ENCODE results near the gene NFIA.
A peak's percentile ranks its signal among the peaks of the same experiment; 100 is the strongest.

NFIA gene

DNA sequence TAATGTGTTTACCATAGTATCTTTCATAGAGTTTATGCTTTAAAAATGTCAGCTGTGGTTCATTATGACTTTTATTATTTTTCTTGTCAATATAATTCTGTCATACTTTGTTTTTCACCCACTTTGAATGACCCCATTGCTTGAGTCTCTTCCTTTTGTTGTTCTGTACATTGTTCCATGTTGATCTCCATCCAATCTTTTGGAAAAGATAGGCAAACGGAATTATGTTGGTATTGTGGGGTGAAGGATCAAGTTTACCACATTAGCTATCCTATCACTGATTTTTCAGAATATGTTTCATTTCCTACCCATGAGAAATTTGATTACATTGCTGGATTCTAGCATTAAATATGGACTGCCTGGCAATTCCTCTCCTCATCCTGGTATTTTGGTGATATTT is 196.6 kb downstream of the NFIA start:
- no peak for DNase-seq

- no peak for DNase-seq
Observed at GRCh38 chr1:61279570-61279969, 197.2 kb downstream of the NFIA start.

DNA sequence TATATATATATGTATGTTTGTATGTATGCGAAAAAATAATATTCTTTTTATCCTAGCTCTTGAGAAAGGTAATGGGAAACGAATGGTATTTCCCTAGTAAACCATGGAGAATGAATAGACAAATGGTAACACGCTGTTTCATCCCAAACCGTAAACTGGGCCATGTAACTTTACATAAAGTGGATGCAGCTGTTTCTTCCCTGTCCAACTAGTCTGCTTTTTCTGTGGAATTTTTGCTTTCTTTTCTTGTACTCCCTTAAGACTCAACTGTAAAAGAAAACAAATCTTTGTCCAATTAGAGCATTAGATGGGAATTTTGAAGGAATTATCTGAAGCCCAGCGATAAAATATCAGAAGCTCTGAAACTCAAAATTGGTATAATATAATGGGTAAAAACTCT is 198.1 kb downstream of the NFIA start:
- no peak for DNase-seq

GRCh38 chr1:61282387-61282786 is 200.0 kb downstream of the NFIA start:
- no peak for DNase-seq

- no peak for DNase-seq
Observed at GRCh38 chr1:61284248-61284854, 202.0 kb downstream of the NFIA start.

DNA sequence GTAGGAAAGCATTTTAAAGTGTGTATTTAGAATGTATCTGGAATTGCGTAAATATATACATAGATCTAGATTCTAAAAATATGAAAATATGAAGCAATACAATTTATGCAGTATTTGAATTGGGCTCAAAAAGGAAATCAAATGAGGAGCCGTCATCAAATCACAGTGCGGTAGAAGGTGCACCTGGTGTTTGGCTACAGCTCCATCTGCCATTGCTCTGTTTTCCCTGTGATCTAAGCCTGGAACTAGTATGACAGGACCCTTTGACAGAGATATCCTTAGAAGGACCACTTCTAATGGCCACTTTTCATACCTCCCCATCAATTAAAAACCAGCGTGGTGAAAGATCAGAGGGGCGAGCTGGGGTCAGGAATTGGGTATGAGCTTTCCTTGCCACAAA is 202.6 kb downstream of the NFIA start:
- no peak for DNase-seq

DNA sequence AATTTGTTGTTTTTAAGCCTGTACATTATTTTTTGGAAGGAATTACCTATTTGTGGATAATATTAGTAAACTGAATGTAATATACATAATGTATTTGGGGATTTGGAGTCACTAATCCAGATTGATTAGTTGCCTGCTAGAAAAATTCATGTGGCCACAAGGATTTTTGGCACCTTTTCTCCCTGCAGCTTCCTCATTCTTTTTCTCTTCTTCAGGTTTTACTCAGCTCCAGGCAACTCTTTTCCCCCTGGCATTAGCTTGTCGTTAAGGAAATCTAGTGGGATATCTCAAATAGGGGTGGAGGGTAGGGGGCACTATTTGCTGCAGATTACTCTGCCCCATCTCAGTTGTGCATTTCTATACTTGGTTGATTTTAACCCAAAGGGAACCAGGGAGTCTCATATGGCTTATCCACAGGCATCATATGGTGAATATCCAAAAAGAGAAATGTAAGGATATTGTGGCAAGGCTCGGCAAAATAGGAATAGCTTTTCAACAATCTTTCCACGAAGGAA is 203.1 kb downstream of the NFIA start:
- no peak for DNase-seq

DNA sequence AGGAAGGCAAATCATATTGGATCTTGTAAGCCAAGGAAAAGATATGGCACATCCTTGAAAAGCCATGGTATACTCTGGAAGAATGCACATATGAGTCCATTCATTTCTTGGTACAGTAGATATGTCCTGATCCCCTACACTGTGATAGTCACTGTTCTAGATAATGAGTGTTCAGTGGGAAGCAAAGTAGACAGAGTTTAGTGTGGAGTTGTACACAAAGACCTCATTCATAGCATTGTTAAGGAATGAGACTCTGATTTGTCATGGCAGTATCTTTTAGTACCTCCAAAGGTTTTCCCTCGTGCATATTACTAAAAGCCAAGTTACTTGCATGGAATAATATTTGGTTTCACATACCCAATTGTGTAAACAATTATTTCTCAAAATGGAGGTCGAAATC is 204.7 kb downstream of the NFIA start:
- no peak for DNase-seq

DNA sequence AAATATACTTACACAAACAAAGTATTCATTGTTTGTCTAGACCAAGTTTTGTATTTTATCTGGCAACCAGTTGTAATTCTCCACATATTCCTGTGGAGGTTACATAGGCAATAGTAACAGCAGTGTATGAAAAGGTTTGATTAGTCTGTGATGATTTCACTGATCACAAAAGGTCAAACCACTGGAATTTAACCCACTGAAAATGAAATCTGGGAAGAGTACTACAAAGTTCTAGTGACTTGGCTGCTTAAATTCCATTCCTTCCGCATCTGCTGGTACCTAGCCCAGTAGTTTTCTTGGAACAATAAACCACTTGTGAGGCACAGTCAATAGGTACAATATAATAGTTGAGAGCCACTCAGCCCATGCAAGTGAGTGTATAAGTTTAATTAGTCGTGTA is 205.4 kb downstream of the NFIA start:
- no peak for DNase-seq

GRCh38 chr1:61289232-61290098 is 207.1 kb downstream of the NFIA start:
- no peak for DNase-seq

DNA sequence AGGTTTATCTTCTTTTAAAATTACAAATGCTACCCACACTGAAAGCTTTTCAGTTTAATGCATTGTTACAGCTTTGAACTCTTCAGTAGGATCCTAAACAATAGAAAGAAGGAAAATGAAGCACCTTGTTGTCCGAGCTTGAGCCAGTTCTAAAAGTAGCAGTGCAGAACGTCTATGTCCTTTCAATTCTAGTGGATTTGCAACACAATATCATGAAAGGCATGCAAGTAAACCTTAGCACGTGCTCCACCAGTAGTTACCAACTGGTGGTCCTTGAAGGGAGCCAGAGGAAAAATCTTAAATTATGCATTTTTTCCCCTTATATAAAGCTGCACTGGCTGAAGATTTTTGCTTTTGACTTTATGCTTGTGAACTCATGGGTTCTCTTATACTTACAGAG is 208.2 kb downstream of the NFIA start:
- no peak for DNase-seq

GRCh38 chr1:61293197-61293596 is 210.8 kb downstream of the NFIA start:
- DNase-seq: no peak

DNA sequence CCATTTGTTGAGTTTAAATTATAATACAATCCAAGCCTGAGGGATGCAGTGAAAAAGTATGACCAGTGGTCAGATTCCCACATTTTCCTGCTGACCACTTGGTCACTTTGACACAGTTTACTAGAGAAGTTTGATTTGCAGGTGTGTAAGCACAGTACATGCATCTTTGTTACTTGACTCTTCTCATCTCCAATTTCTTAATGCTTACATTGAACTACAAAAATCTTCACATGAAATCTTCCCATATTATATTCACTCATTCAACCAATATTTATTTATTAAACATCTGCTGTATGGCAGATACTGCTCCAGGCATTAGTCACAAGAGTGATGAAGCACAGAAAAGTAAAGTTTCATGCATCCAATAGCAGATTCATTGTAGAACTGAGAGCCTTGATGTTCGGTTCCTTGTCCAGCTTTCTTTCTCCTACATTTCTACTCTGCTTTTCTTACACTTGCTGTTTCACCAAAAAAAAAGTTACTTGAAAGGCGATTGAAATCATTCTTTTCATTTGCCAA is 211.7 kb downstream of the NFIA start:
- DNase-seq: no peak

DNA sequence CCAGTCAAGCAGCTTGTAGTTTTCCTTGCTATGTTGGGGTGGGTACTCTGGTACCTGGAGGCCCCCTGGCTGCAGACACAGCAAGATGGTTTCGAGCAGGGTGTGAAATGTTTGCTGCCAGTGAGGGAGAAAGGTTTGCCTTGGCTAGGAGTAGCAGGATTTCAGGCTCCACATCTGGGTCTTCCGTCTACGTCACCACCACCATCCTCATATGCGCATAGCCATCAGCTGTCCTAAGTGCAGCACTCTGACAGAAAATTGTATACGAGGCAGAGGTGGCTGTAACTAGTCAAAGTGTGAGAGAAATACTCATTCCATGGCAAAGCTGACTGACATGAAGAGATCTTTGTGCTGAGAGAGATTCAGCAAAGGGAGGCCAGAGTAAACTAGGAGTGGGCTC is 212.6 kb downstream of the NFIA start:
- no peak for DNase-seq

GRCh38 chr1:61295818-61296537 is 213.6 kb downstream of the NFIA start:
- no peak for DNase-seq

GRCh38 chr1:61297887-61298286 is 215.5 kb downstream of the NFIA start:
- DNase-seq: no peak

DNA sequence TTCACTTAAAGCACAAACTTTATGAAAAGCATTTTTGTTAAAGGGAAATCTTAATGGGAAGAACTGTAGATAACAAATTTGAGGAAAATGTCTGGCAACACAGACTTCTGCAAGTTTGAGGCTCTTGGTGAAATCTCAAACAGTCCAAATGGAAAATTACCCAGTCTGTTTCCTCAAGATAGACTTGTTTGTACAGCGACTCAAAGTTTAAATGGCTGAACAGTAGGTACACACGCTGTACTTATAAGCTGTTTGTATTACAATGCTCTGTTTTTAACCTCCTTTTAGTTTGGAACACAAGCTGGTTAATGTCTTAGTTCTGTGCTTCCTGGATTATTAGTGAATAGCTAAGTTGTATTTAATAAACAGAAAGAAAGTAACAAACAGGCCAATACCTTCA is 217.1 kb downstream of the NFIA start:
- no peak for DNase-seq

- no peak for DNase-seq
Observed at GRCh38 chr1:61300899-61301298, 218.5 kb downstream of the NFIA start.

DNA sequence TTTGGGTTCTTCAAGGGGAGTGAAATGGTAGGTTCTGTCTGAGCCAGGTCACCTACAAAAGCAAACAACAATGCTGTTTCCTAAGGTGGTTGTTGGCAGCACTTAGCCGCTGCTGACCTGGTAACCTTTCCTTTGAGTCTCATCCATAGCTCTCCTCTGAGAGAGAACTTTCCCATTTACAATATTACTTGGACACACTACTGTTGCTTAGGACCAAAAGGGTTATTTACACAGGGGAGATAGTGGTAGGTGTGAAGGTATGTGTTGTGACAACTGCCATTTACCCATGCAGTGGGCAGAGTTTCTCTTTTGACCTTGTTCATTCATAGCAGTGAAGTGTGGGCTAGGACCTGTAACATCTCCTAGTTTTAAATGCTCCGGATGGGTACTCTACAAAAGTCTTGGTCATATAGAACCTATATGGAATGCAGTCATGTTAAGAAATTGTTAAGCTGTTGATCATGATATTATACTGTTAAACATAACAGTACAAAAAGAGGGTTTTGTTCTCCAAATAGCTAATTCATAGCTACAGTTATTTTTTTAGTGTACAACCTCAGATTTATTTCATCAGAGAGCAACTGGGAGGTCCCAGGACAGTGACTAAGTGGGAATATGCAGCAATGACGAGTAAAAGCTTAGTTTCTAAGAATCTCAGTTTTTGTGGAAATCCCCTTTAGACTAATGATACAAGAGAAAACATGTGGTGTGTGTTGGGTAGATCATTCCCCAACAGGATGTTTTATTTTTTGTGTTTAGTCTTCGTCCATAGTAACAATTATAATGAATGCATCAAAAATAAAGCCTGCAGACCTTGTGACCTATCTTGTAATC is 219.7 kb downstream of the NFIA start:
- peak; percentile 36 to 54 for DNase-seq

DNA sequence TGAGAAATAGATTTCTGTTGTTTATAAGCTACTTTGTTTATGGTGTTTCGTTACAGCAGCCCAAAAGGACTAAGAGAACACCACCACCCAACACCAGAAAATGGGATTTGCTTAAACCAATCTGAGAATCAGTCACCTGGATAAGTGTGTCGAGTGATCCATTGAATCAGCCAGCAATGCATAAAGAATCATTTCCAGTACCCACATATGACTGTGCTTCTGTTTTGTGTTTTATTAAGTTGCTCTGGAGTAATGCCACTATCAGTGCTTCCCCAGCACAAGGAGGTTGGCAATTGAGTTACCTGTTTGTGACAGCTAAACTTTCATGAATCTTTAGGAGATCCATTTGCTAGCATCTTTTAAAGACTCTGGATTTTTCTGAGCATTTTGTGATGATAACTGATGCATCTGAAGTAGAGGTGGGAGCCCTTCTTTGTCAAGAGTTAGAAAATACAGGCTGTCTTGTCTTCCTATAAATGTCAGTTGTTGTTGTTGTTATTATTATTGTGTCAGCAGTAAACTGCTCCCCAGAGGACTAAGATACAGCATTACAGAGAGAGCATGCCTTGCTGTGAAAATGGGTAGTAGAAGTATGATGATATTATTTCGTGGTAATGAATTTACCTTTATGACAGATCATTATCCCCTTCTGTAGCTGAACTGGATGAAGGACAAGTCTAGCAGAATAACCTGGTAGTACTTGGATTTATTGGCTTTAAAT is 225.2 kb downstream of the NFIA start:
- DNase-seq: no peak

DNA sequence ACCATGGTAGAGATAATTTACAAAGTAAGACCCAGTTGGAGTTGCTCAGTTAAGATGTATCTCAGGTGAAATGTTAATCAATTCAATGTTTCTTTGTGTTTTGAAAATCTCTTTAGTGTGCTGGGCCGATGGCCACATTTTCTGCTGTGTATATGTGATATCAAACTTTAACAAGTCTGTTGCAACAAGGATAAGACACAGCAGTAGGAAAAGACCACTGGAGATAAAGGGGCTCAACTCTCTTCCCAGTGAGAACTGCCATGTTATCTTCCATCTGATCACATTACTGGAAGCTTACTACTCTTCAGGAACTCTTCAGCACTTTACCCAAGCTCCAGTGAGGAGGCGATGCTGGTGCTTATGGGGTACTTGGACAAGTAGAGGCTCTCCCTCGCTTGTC is 227.7 kb downstream of the NFIA start:
- no peak for DNase-seq

GRCh38 chr1:61310538-61310937 is 228.2 kb downstream of the NFIA start:
- no peak for DNase-seq

All from inflammatory macrophage (primary cell).